HS-27A (cell line): Measurements from ENCODE around the gene ADAMTS5.

ENCODE experiments used
- DNase-seq: peaks from one replicate; pipeline ENCODE4 v3.0.0-alpha.2; 2012; ENCODE audit warnings: low read depth, missing footprints

ADAMTS5 gene

DNA sequence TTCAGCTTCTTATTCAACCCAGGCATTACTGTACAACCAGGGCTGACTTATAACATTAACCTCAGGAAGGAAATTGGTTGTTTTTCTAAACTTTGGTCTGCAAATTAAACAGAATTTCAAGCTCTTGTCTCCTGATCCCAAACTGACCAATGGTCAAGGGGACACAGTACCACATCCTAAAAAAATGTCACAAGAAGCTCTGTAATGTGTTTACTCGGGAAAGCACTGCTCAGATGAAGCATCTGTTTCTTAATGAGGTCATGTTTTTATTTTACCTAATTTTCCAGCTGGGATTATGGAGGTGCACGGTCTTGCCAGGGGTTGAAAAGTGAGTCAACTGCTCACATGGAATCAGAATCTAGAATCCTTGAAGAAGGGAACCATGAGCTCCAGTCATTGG lies 18.7 kb downstream of the ADAMTS5 start:
- DNase-seq = no peak

DNA sequence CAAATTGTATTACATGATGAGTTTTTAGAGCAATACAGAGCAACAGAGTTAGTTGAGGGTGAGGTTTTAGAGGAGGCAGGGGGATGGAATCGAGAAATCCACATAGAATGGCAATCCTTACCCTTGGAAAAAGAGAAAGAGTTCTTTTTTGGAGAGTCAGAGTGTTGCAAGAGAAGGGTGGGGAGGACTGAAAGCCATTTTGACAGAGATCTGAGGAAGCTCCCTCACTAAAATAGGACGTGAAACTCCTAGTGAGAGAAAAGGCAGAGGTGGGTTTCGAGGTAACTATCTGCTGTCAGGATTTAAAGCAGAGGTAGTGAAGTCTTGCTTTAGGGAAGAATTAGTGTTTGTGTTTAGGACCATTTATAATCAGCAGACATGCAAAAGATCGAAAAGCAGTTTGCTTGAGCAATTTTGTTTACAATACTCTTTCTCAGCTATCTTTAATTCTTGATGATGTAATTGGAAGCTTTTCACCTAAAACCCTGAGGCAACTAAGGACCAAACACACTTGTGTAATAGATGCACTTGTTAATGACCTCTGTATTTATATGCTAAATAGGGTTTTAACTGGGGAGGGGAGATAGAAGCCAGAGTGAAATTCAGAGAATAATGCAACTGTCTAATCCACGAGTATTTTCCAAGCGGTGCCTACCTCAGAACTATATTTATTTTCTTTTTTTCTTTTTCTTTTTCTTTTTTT lies 20.0 kb downstream of the ADAMTS5 start:
- DNase-seq = no peak

DNA sequence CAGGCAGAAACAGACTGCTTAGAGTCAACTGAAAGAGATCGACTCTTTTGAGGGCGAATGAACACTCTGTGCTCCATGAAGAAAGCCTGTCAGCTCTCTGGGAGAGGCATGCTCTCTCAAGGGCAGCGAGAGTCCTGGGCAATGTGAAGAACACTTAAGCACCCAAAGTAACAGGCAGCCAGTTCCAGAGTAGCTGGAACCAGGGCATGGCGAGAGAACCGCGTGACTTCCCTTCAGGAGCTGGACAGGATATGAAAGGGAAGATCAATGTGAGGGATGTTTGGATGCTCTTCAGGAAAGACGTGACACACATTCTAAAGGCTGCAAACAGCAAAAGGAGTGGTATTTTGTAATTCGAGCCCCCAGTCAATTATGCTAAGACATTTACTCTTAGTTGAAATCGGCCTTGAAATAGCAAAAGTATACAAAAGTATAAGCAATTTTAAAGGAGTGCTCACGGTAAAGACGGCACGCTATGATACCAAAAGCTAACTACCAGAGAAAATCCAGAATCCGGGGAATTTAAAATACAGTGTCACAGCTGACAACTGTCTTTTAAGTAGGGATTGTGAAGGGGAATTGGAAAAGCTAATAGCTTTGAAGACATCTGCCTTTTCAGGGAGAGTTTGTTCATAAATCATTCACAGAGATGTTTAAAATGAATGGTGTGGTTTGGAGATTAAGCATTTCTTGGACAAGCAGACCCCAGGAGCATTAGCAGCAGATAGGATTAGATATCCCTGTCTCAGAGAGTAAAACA lies 20.8 kb downstream of the ADAMTS5 start:
- no peak for DNase-seq

DNA sequence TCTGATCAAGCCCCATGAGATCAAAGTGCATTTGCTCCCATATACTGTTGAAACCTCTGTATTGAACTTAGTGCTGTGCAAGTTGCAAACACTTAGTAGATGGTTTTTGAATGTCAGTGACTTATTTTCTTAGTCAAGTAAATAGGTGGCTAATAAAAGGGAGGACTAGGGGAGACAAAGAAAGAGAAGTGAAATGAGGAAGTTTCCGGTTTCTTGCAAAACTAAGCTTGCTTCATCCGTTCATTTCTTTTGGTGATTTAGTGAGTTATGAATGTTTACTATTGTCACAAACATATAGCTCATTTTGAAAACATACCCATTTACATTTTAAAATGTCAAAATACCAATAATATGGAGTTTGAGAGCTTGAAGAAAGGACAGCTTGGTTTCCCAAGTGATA lies 23.0 kb downstream of the ADAMTS5 start:
- DNase-seq = no peak

DNA sequence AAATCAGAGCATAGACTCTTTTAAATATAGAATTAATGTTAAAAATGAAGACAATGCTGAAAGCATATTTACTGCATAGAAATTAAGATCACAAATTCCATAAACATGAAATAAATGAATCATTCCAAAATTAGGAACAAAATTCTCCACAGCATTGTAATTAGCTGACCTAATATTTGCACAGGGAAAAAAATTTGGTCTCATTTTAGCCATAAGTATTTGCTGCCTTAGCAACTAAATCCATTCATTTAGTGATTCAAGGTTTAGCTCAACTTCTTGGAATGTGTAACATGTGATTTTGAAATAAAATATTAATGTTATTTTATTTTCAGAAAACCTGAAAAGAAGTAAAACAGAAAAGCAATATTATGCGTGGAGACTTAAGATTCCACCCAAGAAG lies 25.5 kb downstream of the ADAMTS5 start:
- DNase-seq = no peak

DNA sequence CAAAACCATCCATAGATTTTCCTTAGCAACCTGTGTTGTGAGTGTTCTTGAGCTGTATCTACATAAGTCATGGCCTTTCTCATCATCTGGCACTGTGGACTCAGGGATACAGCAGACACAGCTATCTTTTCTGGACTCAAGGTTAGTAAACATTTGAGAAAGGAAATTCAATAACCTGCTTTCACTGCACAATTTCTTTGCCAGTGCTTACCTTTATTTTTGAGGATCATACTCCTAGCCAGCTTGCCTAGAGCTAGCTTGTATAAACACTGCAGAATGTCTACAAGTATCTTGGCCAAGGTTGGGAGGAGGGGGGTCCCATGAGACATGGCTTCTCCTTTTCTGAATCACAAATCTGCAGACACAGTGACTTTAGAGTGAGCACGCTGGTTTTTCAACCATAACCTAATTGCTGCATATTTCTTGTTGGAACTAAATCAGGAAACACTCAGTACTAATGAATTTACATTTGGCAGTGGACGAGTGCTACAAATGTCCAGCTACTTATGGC lies 27.2 kb downstream of the ADAMTS5 start:
- no peak for DNase-seq

DNA sequence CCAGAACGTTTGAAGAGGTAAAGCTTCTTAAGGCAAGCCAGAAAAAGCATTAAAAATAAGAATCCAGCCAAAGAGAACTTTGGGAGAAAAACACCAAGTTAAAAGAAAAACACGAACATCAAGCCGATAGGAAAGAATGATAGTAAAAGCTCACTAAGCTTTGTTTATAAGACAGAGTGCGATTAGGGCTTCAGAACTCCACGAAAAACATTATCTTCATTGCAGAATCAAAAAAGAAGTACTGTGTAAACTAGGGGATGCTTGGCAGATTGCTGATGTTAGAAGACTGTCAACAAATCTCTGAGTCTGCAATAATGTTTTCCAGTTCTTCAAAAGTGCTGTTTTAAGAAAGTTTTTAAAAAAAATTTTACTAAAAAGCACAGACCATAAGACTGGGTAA lies 30.2 kb downstream of the ADAMTS5 start:
- DNase-seq = no peak

DNA sequence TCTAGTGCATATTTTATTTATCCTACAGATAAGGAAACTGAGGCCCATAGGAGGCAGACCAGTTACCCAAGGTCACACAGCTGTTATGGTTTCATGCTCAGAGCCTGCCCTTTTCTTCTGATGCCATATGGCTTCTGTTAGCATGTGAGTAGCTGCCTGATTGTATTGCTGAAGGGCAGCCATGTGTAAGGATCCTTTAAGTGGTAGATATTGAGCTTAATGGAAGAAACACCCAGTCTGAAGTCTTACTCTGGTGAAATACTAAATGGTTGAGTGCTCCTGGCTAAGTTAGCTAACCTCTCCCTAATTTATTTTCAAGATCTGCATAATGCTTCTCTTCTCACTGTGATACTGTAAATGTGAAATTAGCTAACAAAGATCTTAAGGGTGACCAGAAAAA lies 30.9 kb downstream of the ADAMTS5 start:
- DNase-seq = no peak

DNA sequence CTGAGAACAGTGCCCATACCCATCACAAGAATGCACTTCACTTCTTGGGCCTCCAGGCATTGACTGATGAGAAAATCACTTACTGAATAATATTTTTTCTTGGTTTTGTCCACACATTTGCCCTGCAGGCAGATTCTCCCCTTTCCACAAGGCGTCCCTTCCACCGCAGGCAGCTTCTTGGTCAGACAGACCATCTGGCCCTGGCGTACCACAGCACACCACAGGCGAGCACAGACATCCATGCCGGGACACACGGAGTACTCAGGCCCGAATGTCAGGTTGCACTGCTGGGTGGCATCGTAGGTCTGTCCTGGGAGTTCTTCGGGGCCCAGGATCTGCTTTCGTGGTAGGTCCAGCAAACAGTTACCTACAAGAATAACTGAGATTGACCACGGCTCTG lies 32.5 kb downstream of the ADAMTS5 start:
- no peak for DNase-seq

DNA sequence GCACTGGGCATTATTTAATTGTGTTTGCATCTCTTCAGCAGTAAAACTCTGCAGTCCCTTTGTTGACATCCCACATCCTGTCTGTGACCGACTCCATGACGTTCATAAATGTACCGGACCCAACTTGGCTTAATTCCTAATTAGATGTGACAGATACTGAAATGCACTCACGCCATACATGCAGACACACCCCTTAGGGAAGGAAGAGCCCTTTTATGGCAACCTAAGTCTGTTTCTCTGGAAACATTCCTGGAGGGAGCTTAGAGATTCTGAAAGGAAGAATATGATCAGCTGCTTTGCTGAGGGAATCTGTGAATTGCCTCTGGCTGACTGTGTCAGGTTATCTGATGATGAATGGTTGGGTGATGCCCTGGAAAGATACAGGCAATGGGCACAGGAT lies 33.4 kb downstream of the ADAMTS5 start:
- DNase-seq = no peak

DNA sequence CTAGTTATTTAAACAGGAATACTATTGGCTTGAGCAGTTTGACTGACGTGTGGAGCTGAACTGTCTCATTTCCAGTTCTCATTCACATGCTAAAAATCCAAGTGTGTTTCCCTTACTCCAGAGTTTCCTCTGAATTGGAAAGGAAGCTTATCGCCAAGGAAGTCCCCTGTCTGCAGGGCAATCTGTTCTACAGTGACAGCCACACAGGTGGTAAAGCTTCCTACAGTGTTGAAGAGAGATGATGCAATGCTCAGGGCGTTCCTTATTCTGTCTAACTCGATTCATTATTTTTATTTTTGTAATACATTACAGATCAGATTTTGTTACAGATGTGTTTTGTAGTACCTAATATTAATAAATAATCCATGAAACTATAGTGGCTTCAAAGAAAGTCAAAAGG lies 41.3 kb downstream of the ADAMTS5 start:
- DNase-seq = no peak

DNA sequence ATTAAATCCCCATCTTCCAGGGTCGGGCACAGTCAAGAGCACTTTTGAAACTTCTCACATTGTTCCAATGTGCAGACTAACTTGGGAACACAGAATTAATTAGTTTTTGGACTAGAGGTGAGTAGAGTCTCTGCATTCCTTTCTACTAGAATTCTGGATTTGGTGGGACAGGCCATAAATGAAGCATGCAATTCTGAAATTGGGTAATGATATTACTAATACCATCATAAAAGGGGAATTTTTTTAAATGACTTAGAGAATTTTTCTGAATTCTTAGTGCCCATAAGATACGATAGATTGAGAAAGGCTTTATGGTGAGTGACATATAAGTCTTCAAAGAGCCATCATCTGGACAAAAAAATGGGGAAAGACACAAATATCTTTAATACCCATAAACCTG lies 41.8 kb downstream of the ADAMTS5 start:
- DNase-seq = no peak

DNA sequence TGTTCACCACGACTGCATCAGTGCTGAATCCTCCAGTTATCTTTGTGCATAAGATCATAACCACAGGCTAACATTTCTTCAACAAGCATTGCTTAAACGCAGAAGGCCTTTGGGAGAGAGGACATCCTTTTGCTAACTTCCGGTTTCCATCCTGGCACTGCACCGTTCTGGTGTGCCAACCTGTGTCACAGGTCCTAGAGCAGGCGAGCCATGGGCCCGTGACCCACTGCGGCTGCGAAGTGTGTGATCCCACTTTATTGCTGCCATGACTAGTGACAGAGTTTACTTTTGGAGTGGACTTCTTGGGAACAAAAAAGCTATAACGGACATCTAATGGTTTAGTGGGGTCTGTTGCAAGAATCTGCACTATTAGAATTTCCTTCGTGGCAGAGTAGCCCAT lies 42.9 kb downstream of the ADAMTS5 start:
- no peak for DNase-seq

DNA sequence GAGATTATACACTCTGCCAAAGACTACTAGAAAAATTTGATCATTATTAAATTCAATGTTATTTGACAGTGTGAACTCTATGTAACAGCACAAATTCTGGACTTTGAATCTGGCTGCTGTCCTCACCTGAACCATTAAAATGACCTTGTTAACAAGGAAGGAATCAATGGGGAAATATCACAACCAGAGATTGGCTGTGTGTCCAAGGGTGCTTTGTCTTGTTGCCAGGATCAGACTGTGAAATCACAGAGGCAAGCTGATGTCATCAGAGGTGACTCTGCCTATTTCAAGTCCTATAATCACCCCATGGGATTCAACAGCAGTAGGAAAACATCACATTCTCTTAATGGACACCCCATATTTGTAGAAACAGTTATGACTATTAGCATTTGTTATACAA lies 46.8 kb downstream of the ADAMTS5 start:
- no peak for DNase-seq

DNA sequence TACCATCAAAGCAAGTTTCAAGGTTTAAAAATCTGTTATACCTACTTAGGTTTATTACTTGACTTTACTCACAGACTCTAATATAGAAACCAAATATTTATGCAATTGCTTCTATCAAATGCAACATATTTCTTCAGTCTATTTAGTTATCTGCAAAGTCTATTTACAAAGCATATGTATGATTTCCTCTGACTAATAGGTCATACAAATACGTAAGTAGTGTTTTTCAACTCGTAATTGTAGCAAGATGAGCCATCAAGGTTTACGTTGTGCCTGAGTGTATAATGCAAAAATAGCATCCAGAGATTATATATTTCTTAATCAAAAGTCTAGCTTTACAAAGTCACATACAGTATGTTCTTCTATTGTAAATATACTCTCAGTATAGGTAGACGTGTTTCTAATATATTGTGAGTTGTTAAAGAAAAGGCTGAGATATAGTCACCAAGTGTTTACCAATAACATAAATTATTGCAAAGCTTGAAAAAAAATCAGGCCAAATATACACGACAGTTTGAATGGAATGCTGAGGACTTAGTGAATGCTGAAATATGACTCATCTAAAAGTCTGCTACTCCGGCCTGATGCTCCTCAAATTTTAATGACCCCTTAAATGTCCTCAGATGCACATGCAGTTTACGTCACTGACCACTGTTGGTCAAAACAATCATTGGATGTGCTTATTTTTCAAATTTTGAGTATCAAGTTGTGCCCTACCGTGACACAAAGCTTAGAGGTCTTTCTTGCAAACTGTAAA lies 48.4 kb downstream of the ADAMTS5 start:
- peak; percentile 59 for DNase-seq

DNA sequence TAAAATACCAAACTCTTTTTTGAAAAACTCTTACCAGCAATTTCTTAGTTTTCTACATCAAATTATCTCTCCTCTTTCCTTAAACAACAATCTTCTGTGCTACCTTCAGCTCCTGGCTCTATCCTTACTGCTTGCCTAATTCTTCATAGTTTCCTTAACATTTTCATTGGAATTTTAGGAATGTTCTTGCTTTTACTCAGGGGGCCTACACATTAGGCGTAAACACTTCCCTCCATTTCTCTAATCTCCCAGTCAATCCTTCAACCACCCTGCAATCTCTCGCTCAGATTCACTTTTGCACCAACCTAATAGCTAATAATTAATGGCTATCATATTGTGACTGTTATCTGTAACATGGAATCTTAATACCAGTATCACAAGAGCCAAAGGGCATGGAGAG lies 50.1 kb downstream of the ADAMTS5 start:
- no peak for DNase-seq

DNA sequence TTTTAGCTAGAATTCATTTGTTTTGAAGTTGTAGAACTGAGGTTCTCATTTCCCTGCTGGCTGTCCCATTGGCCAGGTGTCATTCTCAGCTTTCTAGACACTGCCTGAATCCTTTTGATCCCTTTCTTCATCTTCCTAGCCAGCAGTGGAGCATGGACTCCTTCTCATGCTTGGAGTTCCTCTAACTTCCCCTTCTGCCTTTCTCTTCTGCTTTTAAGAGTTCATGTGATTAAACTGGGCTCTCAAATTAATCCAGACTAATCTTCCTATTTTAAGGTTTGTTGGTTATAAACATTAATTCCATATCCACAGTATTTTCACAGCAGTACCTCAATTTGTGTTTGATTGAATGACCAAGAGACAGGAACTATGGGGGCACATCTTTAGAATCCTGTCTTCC lies 52.3 kb downstream of the ADAMTS5 start:
- no peak for DNase-seq

DNA sequence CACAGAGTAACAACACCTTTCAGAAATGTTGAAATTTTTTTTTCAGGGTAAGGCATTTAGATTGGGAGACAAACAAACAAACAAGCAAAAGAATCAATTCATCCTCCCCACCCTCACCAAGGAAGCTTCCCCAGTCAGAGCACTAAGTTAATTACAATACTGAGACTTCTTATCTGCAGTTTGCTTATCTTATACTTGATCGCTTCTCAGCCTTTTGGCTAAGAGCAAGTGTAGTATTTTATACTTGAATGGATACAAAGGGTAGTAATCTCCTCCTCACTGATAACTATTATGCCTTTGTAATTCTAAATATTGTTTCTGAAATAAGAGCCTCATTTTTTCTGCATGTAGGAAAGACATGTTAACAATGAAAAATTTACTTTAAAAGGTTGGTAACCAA lies 54.4 kb downstream of the ADAMTS5 start:
- no peak for DNase-seq

DNA sequence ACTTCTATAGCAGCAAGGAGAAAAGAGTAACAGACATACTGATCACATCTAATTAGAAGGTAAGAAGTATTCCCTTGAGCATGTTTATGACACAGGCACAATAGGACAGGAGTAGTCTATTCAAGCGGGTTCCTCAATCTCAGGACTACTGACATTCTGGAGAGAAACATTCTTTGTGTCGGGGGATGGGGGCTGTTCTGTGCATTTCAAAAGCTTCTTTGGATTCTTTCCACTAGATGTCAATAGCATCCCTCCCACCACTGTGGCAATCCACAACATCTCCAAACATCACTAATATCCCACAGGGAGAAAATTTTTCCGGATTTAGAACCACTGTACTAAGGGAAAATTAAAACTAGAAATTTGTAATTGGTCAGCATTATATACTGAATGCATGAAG lies 56.9 kb downstream of the ADAMTS5 start:
- DNase-seq = peak; percentile 54

DNA sequence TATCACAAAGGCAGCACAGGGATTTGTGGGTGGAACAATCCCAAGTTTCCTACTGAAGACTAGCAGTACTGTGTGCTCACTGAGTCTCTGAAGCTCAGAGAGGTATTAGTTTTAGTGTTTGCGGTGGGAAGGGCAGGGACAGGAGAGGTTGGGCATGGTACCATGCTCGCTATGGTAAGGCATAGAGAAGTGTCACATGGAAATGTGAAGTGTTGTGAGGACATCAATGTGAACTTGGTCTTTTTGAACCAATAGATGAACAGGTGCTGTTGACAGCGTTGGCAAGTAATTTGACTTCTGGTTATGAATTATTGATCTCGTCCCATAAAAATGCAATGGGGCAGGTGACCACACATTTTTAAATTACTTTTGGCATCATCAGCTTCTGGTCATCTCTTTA lies 65.9 kb downstream of the ADAMTS5 start:
- DNase-seq = no peak

DNA sequence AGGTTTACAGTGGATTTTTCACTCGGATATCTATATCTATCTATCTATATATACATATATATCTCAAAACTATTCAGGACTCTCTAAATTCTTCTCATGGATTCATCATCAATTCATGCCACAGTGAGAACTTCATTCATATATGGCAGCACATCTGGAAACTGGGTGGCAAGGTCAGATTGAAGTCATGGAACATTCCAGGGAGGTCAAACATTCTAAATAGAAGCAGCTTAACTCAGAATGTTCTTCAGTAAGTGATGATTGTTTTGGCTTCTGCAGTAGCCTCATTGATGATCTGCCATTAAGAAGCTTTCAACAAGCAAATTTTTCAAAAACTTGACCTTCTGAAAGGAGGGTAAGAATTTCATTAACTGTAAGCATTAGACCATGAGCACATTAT lies 74.7 kb downstream of the ADAMTS5 start:
- no peak for DNase-seq

DNA sequence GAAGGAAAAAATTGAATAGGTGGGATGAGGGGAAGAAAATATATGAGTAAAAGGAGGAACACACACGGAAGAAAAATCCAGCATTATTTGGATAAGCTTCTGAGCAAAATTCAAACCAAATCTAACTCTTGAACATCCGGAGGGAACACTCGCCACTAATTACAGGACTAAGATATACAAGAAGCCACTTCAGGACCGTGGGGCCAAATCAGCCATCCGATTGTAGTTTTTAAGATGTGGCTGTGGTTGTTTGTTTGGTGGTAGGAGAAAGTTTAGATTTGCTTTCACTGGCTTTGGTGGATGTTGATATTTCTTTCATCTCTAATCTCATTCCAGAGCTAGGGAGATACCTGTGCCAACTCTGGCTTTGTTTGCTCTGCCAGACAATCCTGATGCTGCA lies 78.0 kb downstream of the ADAMTS5 start:
- no peak for DNase-seq

DNA sequence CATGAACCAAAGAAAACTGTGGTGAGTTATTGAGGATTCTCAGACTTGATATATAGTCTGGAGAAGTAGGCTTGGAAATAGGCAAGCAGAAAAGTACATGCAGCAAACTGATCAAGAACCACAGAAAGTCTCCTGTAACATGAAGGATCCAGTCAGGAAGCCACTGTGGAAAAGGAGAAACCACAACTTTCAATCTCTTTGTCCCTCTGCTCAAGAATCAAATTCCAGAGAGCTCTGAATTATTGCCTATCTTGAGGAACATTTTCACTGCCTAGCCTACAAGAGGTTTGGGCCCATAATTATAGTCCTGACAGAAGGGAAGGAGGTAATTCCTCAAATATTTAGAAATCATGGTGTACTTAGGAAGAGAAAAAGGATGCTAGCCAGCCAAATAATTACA lies 78.6 kb downstream of the ADAMTS5 start:
- DNase-seq = no peak
